NCI-H69 (cell line): ENCODE results near the gene GFRA1.

Source experiments
- DNase-seq: peaks from one replicate; lab custom pipeline; 2025; lab: John Stamatoyannopoulos, UW

GFRA1 gene

DNA sequence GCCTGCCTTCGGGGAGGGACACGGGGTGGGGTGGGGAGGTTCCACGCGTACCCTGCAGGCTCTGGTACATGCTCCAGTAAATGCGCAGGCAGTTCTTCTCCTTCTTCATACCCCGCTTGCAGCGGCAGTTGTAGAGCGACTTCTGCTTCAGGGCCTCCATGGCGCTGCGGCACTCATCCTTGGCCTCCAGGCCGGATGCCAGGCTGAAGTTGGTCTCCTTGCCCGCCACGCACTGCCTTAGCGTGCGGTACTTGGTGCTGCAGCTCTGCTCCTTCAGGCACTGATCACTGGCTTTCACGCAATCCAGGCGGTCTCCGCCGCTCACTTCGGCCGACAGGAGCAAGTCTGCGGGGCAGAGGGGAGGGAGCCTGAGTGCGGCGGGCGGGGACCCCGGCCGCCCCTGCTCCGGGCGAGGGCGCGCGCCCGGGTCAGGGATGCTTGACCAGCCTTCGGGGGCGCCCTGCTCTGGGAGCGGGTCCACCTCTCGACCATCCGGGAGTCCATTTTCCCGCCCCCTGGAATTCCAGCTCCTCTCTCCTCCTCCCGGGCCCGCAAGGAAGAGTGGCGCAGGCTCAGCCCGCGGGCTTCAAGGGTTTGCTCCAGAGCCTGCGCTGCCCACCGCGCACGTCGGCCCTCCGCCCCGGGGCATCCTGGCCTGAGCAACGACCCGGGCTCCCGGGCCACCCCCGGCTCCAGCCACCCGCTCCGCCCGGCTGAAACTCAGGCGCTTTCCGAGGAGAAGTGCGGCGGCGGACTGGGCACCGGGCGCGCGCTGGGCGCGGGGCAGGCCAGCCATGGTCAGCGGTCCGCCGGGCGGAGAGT lies 2.0 kb downstream of the GFRA1 start:
- DNase-seq: no peak

DNA sequence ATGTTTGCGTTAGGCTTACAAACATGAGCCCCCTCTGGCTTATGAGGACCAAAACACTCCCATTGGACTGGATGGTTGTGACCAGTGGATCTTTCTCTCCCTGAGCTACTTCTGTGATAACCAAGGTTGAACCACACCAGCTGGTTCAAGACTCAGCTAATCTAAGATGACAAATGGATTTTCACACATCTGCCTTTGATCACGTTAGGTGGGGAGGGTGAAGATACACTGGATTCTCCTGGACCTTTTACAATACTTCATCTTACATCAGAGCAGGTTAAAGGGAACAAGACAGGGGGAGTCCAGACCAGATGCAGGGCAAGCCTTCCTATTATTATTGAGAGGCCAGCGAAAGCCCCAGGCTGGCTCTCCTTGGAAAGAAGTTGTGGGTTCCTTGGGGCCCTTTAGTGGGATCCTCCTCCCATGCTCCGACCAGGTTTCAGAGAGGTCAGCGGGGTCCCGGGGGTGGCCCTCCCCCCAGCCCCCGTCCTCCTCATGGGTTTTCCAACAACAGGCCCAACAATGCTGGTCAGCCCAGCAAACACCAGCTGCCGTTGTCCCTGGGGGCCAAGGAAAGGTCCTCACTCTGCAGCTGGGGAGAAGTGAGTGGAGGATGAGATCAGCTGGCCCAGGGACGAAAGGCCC lies 2.8 kb downstream of the GFRA1 start:
- DNase-seq: no peak

- no peak for DNase-seq
Measured at GRCh38 chr10:116269619-116270018, 3.4 kb downstream of the GFRA1 start.

DNA sequence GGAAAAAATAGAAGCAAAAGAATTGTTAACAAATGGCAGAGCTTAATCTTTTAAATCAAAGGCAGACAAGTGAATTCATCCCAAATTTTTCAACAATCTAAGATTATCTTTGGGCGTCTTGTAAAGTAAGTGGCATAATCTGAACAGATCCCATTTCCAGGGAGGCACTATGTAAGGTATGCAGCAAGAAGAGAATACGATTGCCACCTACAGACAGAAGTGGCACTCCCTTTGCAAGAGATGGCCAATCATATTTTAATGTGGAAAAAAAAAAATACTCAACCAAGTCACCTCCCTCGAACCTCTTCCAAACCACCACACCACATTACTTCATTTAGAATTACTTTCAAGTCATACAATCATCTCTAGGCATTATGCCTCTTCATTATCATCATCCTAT lies 4.0 kb downstream of the GFRA1 start:
- no peak for DNase-seq

DNA sequence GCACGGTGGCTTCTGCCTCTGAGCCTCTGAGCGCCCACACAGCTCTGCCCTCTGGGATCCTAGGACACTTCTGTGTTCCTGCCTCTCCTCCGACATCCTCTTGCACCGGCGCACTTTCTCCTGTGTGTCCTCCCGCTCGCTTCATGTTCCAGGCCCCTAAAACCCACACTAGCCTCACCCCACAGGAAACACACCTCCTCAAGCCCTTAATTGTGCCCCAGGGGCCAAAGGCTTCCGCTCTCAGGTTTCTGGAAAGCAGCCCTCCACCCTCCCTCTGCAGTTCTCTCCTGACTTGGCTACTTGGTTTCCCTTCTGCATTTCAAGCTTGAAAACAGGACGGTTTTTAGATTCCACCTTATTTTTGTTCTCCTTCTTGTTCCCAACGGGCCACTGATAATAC lies 7.3 kb downstream of the GFRA1 start:
- DNase-seq: no peak

GRCh38 chr10:116263870-116264655 lies 8.9 kb downstream of the GFRA1 start:
- DNase-seq: no peak

DNA sequence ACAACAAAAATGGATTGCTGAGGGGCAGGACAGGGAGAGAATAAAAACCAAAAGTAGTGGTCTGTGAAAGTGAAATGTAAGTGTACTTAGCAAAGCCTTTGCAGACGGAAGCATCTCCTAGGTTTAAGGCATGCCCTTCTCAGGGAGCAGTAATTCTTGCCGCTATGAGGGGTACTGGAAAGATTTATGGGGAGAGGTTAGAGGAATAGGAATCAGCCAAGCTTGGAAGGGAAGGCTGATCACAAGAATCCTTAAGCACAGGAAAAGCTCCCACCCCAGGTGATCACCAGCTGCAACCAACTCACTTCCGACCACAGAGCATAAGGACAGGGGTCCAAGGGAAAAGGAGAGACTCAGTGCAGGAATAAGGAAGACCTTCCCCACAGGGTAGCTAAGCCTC lies 10.3 kb downstream of the GFRA1 start:
- DNase-seq: no peak

GRCh38 chr10:116260599-116260998 lies 12.4 kb downstream of the GFRA1 start:
- DNase-seq: peak; percentile 52

GRCh38 chr10:116259638-116260037 lies 13.4 kb downstream of the GFRA1 start:
- no peak for DNase-seq

DNA sequence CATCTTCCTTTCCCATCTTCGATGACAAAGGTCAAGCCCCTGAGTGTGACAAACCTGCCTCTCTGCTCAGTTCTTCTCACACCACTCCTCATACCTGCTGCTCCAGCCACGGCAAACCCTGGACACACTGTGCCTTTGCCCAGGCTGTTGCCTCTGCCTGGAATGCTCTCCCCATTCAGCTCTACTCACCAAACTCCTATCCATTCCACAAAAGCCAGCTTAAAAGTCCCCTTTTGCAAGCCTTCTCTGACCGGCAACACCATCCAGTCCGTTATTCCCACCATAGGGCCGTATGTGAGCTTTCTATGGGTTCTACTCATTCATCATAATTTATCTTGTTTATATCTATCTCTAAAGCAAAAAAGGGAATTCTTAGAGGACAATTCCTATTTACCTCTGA lies 15.2 kb downstream of the GFRA1 start:
- DNase-seq: no peak

GRCh38 chr10:116256752-116257259 lies 16.2 kb downstream of the GFRA1 start:
- no peak for DNase-seq

DNA sequence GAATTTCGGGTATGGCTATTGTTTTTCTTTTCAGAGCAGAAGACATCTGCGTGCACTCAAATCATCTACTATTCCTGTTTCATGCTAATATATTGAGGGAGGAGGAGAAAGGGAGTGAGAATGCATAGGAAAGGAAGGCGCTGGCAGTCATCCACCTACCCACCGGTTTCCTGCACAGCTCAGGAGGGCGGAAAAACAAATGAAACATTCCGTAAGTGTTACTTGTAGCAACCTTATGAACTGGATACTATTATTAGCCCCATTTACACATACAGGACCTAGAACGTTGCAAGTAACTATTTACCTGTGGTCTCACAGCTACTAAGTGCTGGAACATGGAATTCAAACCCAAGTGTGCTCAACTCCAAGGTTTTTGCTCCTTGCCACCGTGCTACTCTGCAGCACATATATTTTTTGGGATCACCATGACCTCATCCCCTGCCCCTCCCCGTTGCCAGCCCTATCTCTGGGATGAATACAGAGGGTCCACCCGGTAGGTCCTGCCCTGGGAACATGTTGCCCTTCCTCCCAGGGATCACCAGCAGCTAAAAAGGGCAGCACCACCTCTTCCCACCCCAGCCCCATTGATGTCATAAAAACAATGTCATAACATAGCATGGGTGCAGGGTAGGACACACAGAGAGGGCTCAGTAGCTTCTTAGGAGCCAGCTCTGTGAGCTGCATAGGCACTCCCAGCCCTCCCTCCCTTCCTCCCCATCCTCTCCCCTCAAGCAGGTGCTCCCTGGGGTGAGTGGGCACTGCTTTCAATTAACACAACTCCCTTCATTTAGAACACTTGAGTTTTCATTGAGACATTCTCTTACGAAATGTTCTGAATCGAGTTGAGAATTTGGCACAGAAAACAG lies 16.9 kb downstream of the GFRA1 start:
- no peak for DNase-seq

GRCh38 chr10:116254422-116255155 lies 18.4 kb downstream of the GFRA1 start:
- DNase-seq: no peak

GRCh38 chr10:116253716-116254115 lies 19.3 kb downstream of the GFRA1 start:
- no peak for DNase-seq

GRCh38 chr10:116251602-116252395 lies 21.2 kb downstream of the GFRA1 start:
- DNase-seq: no peak

DNA sequence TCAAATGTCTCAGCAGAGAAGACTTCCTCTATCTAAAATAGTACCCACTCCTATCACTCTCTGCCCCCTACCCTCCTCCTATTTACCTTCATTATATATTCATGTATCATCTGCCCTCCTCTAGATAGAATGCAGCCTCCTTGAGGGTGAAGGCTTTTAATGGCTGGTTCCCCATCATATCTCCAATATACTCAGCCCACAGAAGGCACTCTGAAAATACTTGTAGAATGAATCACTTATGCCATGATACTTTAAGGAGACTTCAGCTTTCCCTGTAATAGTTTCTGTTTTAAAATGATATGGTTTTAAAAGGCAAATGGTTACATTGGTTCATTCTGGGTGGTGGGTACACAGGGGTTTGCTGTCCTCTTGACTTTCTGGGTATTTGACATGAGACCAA lies 25.3 kb downstream of the GFRA1 start:
- DNase-seq: no peak

- no peak for DNase-seq
Measured at GRCh38 chr10:116246263-116246662, 26.7 kb downstream of the GFRA1 start.

GRCh38 chr10:116245156-116245555 lies 27.9 kb downstream of the GFRA1 start:
- DNase-seq: no peak

- no peak for DNase-seq
Measured at GRCh38 chr10:116241642-116242410, 31.2 kb downstream of the GFRA1 start.
